HCT116 (cell line): ENCODE data around the gene NDUFB6. TPM values are rescaled to one million over a fixed set of nuclear protein-coding genes. Genes with fewer than 3 reads are reported as not detected.

ENCODE experiments used
- ATAC-seq: fragments of 200-7000 bp; cut with Tn5 transposase; 2 replicates; pipeline ENCODE4 v1.9.1; 2020; ENCODE audit warnings: mild to moderate bottlenecking, moderate library complexity
- BruUV-seq: library from RNA; stranded (reverse); fragments of 400-500 nt; replicated peaks from 2 replicates; lab custom pipeline; 2021; lab: Mats Ljungman, UMichigan
- CTCF ChIA-PET: fragments of 300-600 bp; sonication (Branson Sonifier 250); formaldehyde crosslinking; loops from one replicate; lab custom pipeline; 2021; ENCODE audit warnings: antibody characterized with exemption; lab: Charles Lee
- POLR2A ChIA-PET: fragments of 300-600, 350-600 bp; sonication (Branson Sonifier 250); formaldehyde crosslinking; loops from one replicate; lab custom pipeline; 2021; ENCODE audit warnings: antibody characterized with exemption; lab: Charles Lee
- RAD21 ChIA-PET, 2 experiments: fragments of 300-600 bp; sonication (Branson Sonifier 250); formaldehyde crosslinking; loops; one replicate each; lab custom pipeline; 2023; ENCODE audit warnings: low total read pairs in 2 of 2; ENCODE audit not compliant: uncharacterized antibody in 2 of 2, unreplicated experiment in 2 of 2, low non-redundant PET in 1 of 2; lab: Charles Lee
- DNase-seq: peaks from one replicate; pipeline ENCODE4 v3.0.0-alpha.2; 2010; ENCODE audit warnings: low read depth, low spot score
- H2AFZ ChIP-seq: fragments of 200-600 bp; shearing (Covaris generic), sonication (generic); 2 replicates; pipeline ENCODE4 v1.6.1; 2017; ENCODE audit warnings: low read depth, mixed run types, mixed read lengths, antibody characterized with exemption, low read length; ENCODE audit not compliant: poor library complexity, severe bottlenecking
- H3K27ac ChIP-seq: 2 replicates; pipeline ENCODE4 v1.5.1; 2012; ENCODE audit warnings: low read depth, low read length
- H3K27me3 ChIP-seq: fragments of 200-600 bp; sonication (generic); 2 replicates; pipeline ENCODE4 v1.6.1; 2016; ENCODE audit warnings: mixed run types, low read length, mixed read lengths; ENCODE audit not compliant: insufficient read depth
- H3K36me3 ChIP-seq, 2 experiments: fragments of 200-500 bp in 1 of 2; fragments of 200-600 bp in 1 of 2; sonication (Bioruptor generic) in 1 of 2; sonication (generic) in 1 of 2; 2 replicates each; pipeline versions ENCODE4 v1.5.1 to v1.6.1; 2014 to 2016; ENCODE audit warnings: low read length in 2 of 2, inconsistent platforms in 1 of 2, mixed read lengths in 1 of 2, mixed run types in 1 of 2; ENCODE audit not compliant: insufficient read depth in 2 of 2, control insufficient read depth in 1 of 2
- H3K4me1 ChIP-seq, 2 experiments: fragments of 200-600 bp in 1 of 2; sonication (generic) in 1 of 2; 2 replicates each; pipeline versions ENCODE4 v1.5.1 to v1.6.1; 2012 to 2017; ENCODE audit warnings: low read length in 2 of 2, inconsistent platforms in 1 of 2, mild to moderate bottlenecking in 1 of 2, mixed read lengths in 1 of 2, mixed run types in 1 of 2, moderate library complexity in 1 of 2; ENCODE audit not compliant: insufficient read depth in 2 of 2, control insufficient read depth in 1 of 2
- H3K4me2 ChIP-seq: fragments of 200-600 bp; sonication (generic); 2 replicates; pipeline ENCODE4 v1.6.1; 2017; ENCODE audit warnings: mixed run types, low read length, mixed read lengths
- H3K4me3 ChIP-seq, 2 experiments: fragments of 200-600 bp in 1 of 2; sonication (generic) in 1 of 2; replicated peaks in 1 of 2; 2 replicates each; pipeline ENCODE4 v1.5.1; 2011 to 2016; ENCODE audit warnings: low read length in 2 of 2, control low read depth in 1 of 2, low read depth in 1 of 2, mild to moderate bottlenecking in 1 of 2, mixed read lengths in 1 of 2, mixed run types in 1 of 2
- H3K79me2 ChIP-seq: fragments of 200-600 bp; sonication (generic); 2 replicates; pipeline ENCODE4 v1.6.1; 2017; ENCODE audit warnings: mild to moderate bottlenecking, mixed run types, low read length, moderate library complexity, mixed read lengths; ENCODE audit not compliant: insufficient read depth
- H3K9ac ChIP-seq: fragments of 200-600 bp; sonication (generic); 2 replicates; pipeline ENCODE4 v1.6.1; 2016; ENCODE audit warnings: low read length, mixed read lengths
- H3K9me2 ChIP-seq: fragments of 200-600 bp; sonication (generic), shearing (Covaris generic); 2 replicates; pipeline ENCODE4 v1.6.1; 2017; ENCODE audit warnings: mixed run types, mild to moderate bottlenecking, moderate library complexity; ENCODE audit not compliant: insufficient read depth
- H3K9me3 ChIP-seq, 2 experiments: fragments of 200-500 bp in 1 of 2; fragments of 200-600 bp in 1 of 2; sonication (Bioruptor generic) in 1 of 2; sonication (generic) in 1 of 2; 2 replicates each; pipeline ENCODE4 v1.6.1; 2014 to 2017; ENCODE audit warnings: low read length in 2 of 2, mixed read lengths in 2 of 2, inconsistent platforms in 1 of 2, low read depth in 1 of 2, mild to moderate bottlenecking in 1 of 2, mixed run types in 1 of 2, moderate library complexity in 1 of 2; ENCODE audit not compliant: control insufficient read depth in 1 of 2, insufficient read depth in 1 of 2
- H4K20me1 ChIP-seq: fragments of 200-600 bp; sonication (generic), shearing (Covaris generic); 2 replicates; pipeline ENCODE4 v1.6.1; 2017; ENCODE audit warnings: mixed run types, mild to moderate bottlenecking, moderate library complexity; ENCODE audit not compliant: insufficient read depth
- CEBPB ChIP-seq: IDR thresholded peaks from 2 replicates; pipeline ENCODE4 v1.6.1; 2012; ENCODE audit warnings: low read depth
- CTCF ChIP-seq, 3 experiments: fragments of 200-600 bp in 1 of 3; sonication (generic) in 1 of 3; IDR thresholded peaks in 2 of 3; conservative IDR thresholded peaks in 1 of 3; 2 replicates each; pipeline ENCODE4 v1.5.1; 2012 to 2017; ENCODE audit warnings: low read depth in 2 of 3, low read length in 2 of 3, antibody characterized with exemption in 1 of 3, borderline replicate concordance in 1 of 3, control low read depth in 1 of 3, mild to moderate bottlenecking in 1 of 3, mixed read lengths in 1 of 3, mixed run types in 1 of 3, moderate library complexity in 1 of 3; ENCODE audit not compliant: insufficient read depth in 1 of 3
- EGR1 ChIP-seq: IDR thresholded peaks from 2 replicates; pipeline ENCODE4 v1.6.1; 2012; ENCODE audit warnings: low read depth
- EZH2phosphoT487 ChIP-seq: fragments of 200-600 bp; IDR thresholded peaks from 2 replicates; pipeline ENCODE4 v1.6.1; 2018; ENCODE audit warnings: antibody characterized with exemption, borderline replicate concordance
- FOSL1 ChIP-seq: IDR thresholded peaks from 2 replicates; pipeline ENCODE4 v1.6.1; 2012; ENCODE audit warnings: low read depth
- JUND ChIP-seq: IDR thresholded peaks from 2 replicates; pipeline ENCODE4 v1.6.1; 2012
- MAX ChIP-seq: IDR thresholded peaks from 2 replicates; pipeline ENCODE4 v1.6.1; 2012
- POLR2A ChIP-seq: IDR thresholded peaks from 2 replicates; pipeline ENCODE4 v1.7.0; 2011; ENCODE audit warnings: borderline replicate concordance; ENCODE audit not compliant: insufficient read depth, insufficient read length; ENCODE audit errors: extremely low read depth
- POLR2AphosphoS5 ChIP-seq: IDR thresholded peaks from 2 replicates; pipeline ENCODE4 v1.6.1; 2011; ENCODE audit warnings: mild to moderate bottlenecking, low read depth, low read length, moderate library complexity
- RAD21 ChIP-seq: IDR thresholded peaks from 2 replicates; pipeline ENCODE4 v1.6.1; 2012; ENCODE audit warnings: low read depth, mild to moderate bottlenecking
- SIN3A ChIP-seq: IDR thresholded peaks from 2 replicates; pipeline ENCODE4 v1.6.1; 2012; ENCODE audit warnings: low read depth
- SP1 ChIP-seq: IDR thresholded peaks from 2 replicates; pipeline ENCODE4 v1.6.1; 2012; ENCODE audit warnings: low read depth
- YY1 ChIP-seq: IDR thresholded peaks from 2 replicates; pipeline ENCODE4 v1.6.1; 2011; ENCODE audit warnings: low read length, low read depth, moderate library complexity, mild to moderate bottlenecking; ENCODE audit not compliant: insufficient replicate concordance; ENCODE audit errors: extremely low read depth
- ZFX ChIP-seq: fragments of 450-650 bp; IDR thresholded peaks from 2 replicates; pipeline ENCODE4 v1.6.1; 2017
- intact Hi-C: fragments of 100-400 bp; cut with micrococcal nuclease; formaldehyde crosslinking; loops from 2 replicates; pipeline ENCODE4 v1.10.0; 2022
- total RNA-seq: library from RNA; stranded (reverse); gene quantifications from one replicate; pipeline ENCODE4 v1.2.1, GENCODE V29; 2021; ENCODE audit not compliant: unreplicated experiment

NDUFB6 gene
- total RNA-seq, 1 experiment from 2014 or later: 68.9 TPM

- TF ChIP-seq CTCF (IDR thresholded peaks at IDR 0.05 in 2 of 3, conservative IDR thresholded peaks at IDR 0.05 in 1 of 3; ENCODE audit: borderline replicate concordance in 1 of 3, insufficient read depth in 1 of 3, low read depth in 2 of 3, low read length in 2 of 3) (no peak), POLR2A (peak; percentile 87), RAD21 (no peak), SP1 (peak; percentile 45; the same call in 1 of the 2 replicates), JUND (no peak), POLR2AphosphoS5 (peak; percentile 95)
Measured at GRCh38 chr9:32572900-32573523, at the start of gene NDUFB6 (continued).

GRCh38 chr9:32618261-32618660 is 45.3 kb upstream of the NDUFB6 start:
- no peaks in the 10 kb centered on the region for H3K9me2 ChIP-seq
- no peak for ATAC-seq
- RAD21 ChIA-PET: no interaction called here
- H3K27ac ChIP-seq: no peak overlapping the region
- H3K79me2 ChIP-seq: no peaks in the 10 kb centered on the region
- intact Hi-C loops: loop anchor here (5.0 kb wide), 1 partner anchor 34 kb away; no protein-coding TSS in a partner anchor
- POLR2A ChIA-PET: no interaction called here
- no peaks in the 10 kb centered on the region for H4K20me1 ChIP-seq
- CTCF ChIA-PET: no interaction called here
- H3K9me3 ChIP-seq: no peaks in the 10 kb centered on the region
- H3K27me3 ChIP-seq: peaks cover 8% of the 10 kb centered on the region
- no peak overlapping the region for H3K4me3 ChIP-seq
- no peak overlapping the region for H3K4me2 ChIP-seq
- BruUV-seq: no TSS peak
- no peaks in the 10 kb centered on the region for H3K4me1 ChIP-seq
- H2AFZ ChIP-seq: no peak overlapping the region
- DNase-seq: no peak
- TF ChIP-seq ZFX (no peak), RAD21 (no peak), YY1 (no peak), FOSL1 (no peak), EGR1 (no peak), SP1 (no peak), CEBPB (no peak), MAX (no peak), EZH2phosphoT487 (no peak), SIN3A (no peak)
- H3K9ac ChIP-seq: no peak overlapping the region
- no peaks in the 10 kb centered on the region for H3K36me3 ChIP-seq
